Breast epithelium (tissue), 3 donors: Measurements from ENCODE around the gene ZMIZ1.

Experiments
- POLR2A ChIP-seq: fragments of 450-650 bp; IDR thresholded peaks from one replicate; pipeline ENCODE4 v1.6.1; 2016; ENCODE audit warnings: antibody characterized with exemption, mild to moderate bottlenecking, moderate library complexity
- POLR2AphosphoS5 ChIP-seq, 3 donors: sonication (generic); formaldehyde crosslinking; IDR thresholded peaks; one replicate each; pipeline ENCODE4 v1.6.1; 2017; ENCODE audit warnings: antibody characterized with exemption in 3 of 3
- TF ChIP-seq, protein P1 (sequence below), 3 donors: fragments of 450-650 bp; IDR thresholded peaks; one replicate each; pipeline ENCODE4 v1.5.1; 2016 to 2017; ENCODE audit warnings: antibody characterized with exemption in 3 of 3, mild to moderate bottlenecking in 3 of 3, moderate library complexity in 3 of 3

- TF ChIP-seq POLR2AphosphoS5 (IDR thresholded peaks at IDR 0.05) (no peak), POLR2A (no peak)
- TF ChIP-seq, protein P1, sequence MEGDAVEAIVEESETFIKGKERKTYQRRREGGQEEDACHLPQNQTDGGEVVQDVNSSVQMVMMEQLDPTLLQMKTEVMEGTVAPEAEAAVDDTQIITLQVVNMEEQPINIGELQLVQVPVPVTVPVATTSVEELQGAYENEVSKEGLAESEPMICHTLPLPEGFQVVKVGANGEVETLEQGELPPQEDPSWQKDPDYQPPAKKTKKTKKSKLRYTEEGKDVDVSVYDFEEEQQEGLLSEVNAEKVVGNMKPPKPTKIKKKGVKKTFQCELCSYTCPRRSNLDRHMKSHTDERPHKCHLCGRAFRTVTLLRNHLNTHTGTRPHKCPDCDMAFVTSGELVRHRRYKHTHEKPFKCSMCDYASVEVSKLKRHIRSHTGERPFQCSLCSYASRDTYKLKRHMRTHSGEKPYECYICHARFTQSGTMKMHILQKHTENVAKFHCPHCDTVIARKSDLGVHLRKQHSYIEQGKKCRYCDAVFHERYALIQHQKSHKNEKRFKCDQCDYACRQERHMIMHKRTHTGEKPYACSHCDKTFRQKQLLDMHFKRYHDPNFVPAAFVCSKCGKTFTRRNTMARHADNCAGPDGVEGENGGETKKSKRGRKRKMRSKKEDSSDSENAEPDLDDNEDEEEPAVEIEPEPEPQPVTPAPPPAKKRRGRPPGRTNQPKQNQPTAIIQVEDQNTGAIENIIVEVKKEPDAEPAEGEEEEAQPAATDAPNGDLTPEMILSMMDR (IDR thresholded peaks at IDR 0.05), result no peak
Measured at GRCh38 chr10:79289801-79290200, 221.0 kb downstream of the ZMIZ1 start.
